ENCODE results near the gene ZNF169.
"Not testable (repeated sequence)": the region's sequence is repeated elsewhere in the genome, so short reads cannot be mapped to it uniquely, and the experiment has no call there.

Gene ZNF169

GRCh38 chr9:94259077-94259862, at the start of gene ZNF169:
TSS of gene ZNF169 (plus strand) at chr9:94259298. CDS start at chr9:94278813, 19,515 bp downstream.
- peak; percentile 45 for DNase-seq

- no peak for DNase-seq
Measured at GRCh38 chr9:94210616-94211603, 48.2 kb upstream of the ZNF169 start.

GRCh38 chr9:94212091-94212490, 47.0 kb upstream of the ZNF169 start:
- no peak for DNase-seq

- DNase-seq: no peak
Measured at GRCh38 chr9:94212531-94212930, 46.6 kb upstream of the ZNF169 start.

GRCh38 chr9:94213511-94214124, 45.5 kb upstream of the ZNF169 start:
- DNase-seq: peak; percentile 3

GRCh38 chr9:94222870-94223269, 36.2 kb upstream of the ZNF169 start:
- no peak for DNase-seq

GRCh38 chr9:94225413-94225812, 33.7 kb upstream of the ZNF169 start:
- DNase-seq: not testable (repeated sequence)

- DNase-seq: no peak
Measured at GRCh38 chr9:94228616-94229015, 30.5 kb upstream of the ZNF169 start.

GRCh38 chr9:94232428-94232827, 26.7 kb upstream of the ZNF169 start:
- DNase-seq: no peak

- DNase-seq: not testable (repeated sequence)
Measured at GRCh38 chr9:94241098-94241497, 18.0 kb upstream of the ZNF169 start.

GRCh38 chr9:94245651-94246050, 13.4 kb upstream of the ZNF169 start:
- DNase-seq: no peak

- DNase-seq: no peak
Measured at GRCh38 chr9:94250456-94250855, 8.6 kb upstream of the ZNF169 start.

GRCh38 chr9:94256007-94256406, 3.1 kb upstream of the ZNF169 start:
- no peak for DNase-seq

- DNase-seq: not testable (repeated sequence)
Measured at GRCh38 chr9:94265626-94266402, 6.7 kb downstream of the ZNF169 start.

- DNase-seq: no peak
Measured at GRCh38 chr9:94269264-94269663, 10.2 kb downstream of the ZNF169 start.

- no peak for DNase-seq
Measured at GRCh38 chr9:94270009-94270408, 10.9 kb downstream of the ZNF169 start.

GRCh38 chr9:94277029-94277428, 17.9 kb downstream of the ZNF169 start:
- not testable (repeated sequence) for DNase-seq

- DNase-seq: no peak
Measured at GRCh38 chr9:94277885-94278536, 18.9 kb downstream of the ZNF169 start.

GRCh38 chr9:94280409-94280989, 21.4 kb downstream of the ZNF169 start:
- no peak for DNase-seq

GRCh38 chr9:94281101-94281500, 22.0 kb downstream of the ZNF169 start:
- no peak for DNase-seq

GRCh38 chr9:94286116-94286515, 27.0 kb downstream of the ZNF169 start:
- no peak for DNase-seq
